HG03095 (cell line): ENCODE results near the gene CREG1.

Experiments
- ATAC-seq: cut with Tn5 transposase; IDR thresholded peaks from one replicate; pipeline ENCODE4 v1.9.1; 2021; ENCODE audit warnings: moderate library complexity; ENCODE audit not compliant: unreplicated experiment

CREG1 gene

GRCh38 chr1:167532964-167533824 is 20.4 kb downstream of the CREG1 start:
- ATAC-seq, result no peak

GRCh38 chr1:167532375-167532774 is 21.2 kb downstream of the CREG1 start:
- ATAC-seq, result no peak

- no peak for ATAC-seq
Observed at GRCh38 chr1:167529829-167530474, 23.6 kb downstream of the CREG1 start.

GRCh38 chr1:167528057-167528728 is 25.4 kb downstream of the CREG1 start:
- ATAC-seq, result no peak

- no peak for ATAC-seq
Observed at GRCh38 chr1:167526667-167527383, 26.7 kb downstream of the CREG1 start.

- ATAC-seq, result no peak
Observed at GRCh38 chr1:167524651-167525050, 28.9 kb downstream of the CREG1 start.

GRCh38 chr1:167522246-167522645 is 31.3 kb downstream of the CREG1 start:
- no peak for ATAC-seq

DNA sequence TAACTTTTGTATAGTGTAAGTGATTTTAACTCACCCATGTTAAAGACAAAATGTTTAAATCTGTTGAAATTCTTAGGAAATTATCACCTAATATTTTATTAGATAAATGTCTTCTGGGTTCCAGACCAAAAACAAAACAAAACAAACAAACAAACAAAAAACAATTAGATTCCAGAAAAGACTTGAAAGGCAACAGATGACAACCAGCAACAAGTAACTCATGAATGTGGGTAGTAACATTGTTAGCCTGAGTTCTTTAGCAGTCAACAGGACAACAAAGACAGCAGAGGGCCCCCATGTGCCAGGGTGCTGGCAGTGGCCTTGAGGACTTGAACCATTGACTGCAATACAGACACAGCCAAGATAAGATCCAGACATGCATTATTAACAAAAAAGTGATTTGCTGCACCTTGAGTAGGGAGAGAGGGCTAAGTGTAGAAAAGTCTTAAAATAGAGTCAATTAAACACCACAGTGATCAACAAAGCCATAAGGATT is 32.8 kb downstream of the CREG1 start:
- ATAC-seq, result no peak

- ATAC-seq, result no peak
Observed at GRCh38 chr1:167518331-167518700, 35.2 kb downstream of the CREG1 start, which contains the start of gene CD247. Gene CD247, minus strand, starts transcription at chr1:167518529. Its CDS starts 64 bp downstream, at chr1:167518465.

- ATAC-seq, result no peak
Observed at GRCh38 chr1:167517535-167518330, 35.8 kb downstream of the CREG1 start.

GRCh38 chr1:167516404-167517388 is 36.9 kb downstream of the CREG1 start:
- ATAC-seq, result no peak

DNA sequence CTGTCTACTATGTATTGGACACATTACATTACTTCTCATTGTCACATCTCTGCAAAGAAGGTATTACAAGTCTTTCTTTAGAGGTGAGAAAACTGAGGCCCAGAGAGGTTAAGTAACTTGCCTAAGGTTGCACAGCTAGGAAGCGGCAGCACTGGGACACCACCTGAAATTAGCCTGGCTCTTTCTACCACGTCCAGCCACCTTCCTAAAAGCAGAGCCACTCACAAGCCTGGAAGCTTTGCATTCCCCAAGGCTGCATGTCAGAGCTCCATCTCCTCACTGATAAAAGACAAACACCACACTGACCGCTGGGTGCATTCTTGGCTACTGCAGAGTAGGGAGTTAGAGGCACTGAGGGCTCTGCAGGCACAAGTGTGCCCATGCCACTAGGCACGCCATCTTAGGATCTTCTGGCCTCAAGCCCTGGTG is 37.7 kb downstream of the CREG1 start:
- no peak for ATAC-seq

DNA sequence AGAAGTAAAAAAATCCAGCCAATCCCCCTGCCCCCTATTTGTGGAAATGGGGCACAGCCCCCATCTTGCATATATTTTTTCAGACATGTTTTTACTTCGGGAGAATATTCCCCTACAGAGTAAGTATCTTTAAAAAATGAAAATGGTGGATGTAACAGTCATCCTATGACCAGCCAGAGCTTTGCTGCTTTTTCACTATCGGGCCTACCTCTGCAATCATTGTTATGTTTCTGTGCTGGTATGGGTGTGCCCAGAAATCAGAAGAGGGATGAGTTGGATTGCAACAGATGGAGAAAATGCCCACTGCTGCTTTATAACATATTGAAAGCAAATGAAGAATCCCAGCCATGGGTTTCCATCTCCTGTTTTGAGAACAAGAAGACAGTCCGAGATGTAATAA is 38.1 kb downstream of the CREG1 start:
- no peak for ATAC-seq

GRCh38 chr1:167514288-167514687 is 39.3 kb downstream of the CREG1 start:
- no peak for ATAC-seq

- no peak for ATAC-seq
Observed at GRCh38 chr1:167512046-167512654, 41.4 kb downstream of the CREG1 start.

DNA sequence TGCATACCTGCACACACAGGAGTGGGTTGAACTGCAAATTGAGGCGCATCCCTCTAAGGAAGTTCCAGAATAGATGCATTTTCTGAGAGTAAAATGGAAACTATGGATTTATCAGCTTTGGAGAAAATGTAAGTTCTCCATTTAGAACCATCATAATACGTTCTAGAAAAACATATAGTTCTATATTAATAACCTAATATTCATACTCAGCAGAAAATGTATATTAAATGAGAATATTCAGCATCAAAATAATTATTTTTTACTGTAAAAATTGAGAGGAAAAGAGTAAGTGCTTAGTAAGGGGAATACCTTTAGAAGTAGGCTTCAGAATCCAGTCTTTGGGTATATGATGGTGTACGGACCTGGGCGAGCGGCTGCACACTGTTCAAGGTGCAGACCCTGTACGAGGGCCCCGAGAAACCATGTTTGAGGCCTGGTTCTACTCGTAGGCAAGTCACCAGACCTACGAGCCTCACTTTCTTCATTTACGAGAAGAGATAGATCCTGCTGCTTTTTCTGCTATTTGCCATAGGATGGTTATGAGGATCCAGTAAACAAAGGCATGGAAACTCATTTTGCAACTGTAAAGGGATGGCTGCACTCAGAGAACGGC is 42.1 kb downstream of the CREG1 start:
- ATAC-seq, result no peak

DNA sequence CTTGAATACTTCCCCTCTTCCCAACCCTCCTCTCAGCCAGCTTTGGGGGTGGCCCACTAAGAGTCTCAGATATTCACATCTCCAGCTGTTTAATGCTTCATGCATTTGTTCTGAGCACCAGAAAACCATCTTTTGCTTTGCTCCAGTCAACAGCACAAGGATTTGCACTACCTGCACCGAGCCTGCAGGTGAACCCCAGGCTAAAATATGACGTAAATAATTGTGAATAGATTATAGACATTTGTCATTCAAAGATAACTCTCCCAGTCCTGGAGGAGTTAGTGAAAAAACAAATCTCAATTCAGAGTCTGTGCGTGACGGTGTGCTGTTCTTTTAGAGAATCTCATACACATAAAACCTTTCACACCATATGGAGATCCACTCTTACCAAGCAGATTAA is 42.7 kb downstream of the CREG1 start:
- ATAC-seq, result no peak

- no peak for ATAC-seq
Observed at GRCh38 chr1:167510244-167510643, 43.3 kb downstream of the CREG1 start.
